PC-9 (cell line): ENCODE results near the gene RASGEF1B.

ENCODE experiments used
- EZH2 ChIP-seq: fragments of 200-600 bp; sonication (generic); IDR thresholded peaks from 2 replicates; pipeline ENCODE4 v1.8.0; 2017; ENCODE audit warnings: antibody characterized with exemption, low read depth
- TF ChIP-seq, protein P1 (sequence below): fragments of 200-600 bp; sonication (generic); conservative IDR thresholded peaks from 2 replicates; pipeline ENCODE4 v1.6.1; 2017; ENCODE audit warnings: mixed run types, antibody characterized with exemption, mild to moderate bottlenecking, moderate library complexity

GRCh38 chr4:81429607-81430006, 42.1 kb downstream of the RASGEF1B start:
- TF ChIP-seq, protein P1, sequence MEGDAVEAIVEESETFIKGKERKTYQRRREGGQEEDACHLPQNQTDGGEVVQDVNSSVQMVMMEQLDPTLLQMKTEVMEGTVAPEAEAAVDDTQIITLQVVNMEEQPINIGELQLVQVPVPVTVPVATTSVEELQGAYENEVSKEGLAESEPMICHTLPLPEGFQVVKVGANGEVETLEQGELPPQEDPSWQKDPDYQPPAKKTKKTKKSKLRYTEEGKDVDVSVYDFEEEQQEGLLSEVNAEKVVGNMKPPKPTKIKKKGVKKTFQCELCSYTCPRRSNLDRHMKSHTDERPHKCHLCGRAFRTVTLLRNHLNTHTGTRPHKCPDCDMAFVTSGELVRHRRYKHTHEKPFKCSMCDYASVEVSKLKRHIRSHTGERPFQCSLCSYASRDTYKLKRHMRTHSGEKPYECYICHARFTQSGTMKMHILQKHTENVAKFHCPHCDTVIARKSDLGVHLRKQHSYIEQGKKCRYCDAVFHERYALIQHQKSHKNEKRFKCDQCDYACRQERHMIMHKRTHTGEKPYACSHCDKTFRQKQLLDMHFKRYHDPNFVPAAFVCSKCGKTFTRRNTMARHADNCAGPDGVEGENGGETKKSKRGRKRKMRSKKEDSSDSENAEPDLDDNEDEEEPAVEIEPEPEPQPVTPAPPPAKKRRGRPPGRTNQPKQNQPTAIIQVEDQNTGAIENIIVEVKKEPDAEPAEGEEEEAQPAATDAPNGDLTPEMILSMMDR: no peak
- TF ChIP-seq EZH2: no peak
